ENCODE data around the gene SDSL.

The SDSL gene

GRCh38 chr12:113476176-113476986 is 54.2 kb downstream of the SDSL start:
- TF ChIP-seq CTCF (conservative IDR thresholded peaks at IDR 0.05) (no peak), ZFX (IDR thresholded peaks at IDR 0.05) (no peak)

GRCh38 chr12:113477171-113477841 is 55.1 kb downstream of the SDSL start:
- TF ChIP-seq CTCF (conservative IDR thresholded peaks at IDR 0.05) (no peak), ZFX (IDR thresholded peaks at IDR 0.05) (no peak)

More at GRCh38 chr12:113476176-113476986, 54.2 kb downstream of the SDSL start:
- H3K27ac ChIP-seq: no peak overlapping the region

GRCh38 chr12:113477842-113478215 is 55.6 kb downstream of the SDSL start:
- H3K27ac ChIP-seq: no peak overlapping the region
- TF ChIP-seq CTCF (conservative IDR thresholded peaks at IDR 0.05) (no peak), ZFX (IDR thresholded peaks at IDR 0.05) (no peak)

More at GRCh38 chr12:113477171-113477841, 55.1 kb downstream of the SDSL start:
- no peak overlapping the region for H3K27ac ChIP-seq

GRCh38 chr12:113478351-113479011 is 56.3 kb downstream of the SDSL start:
- H3K27ac ChIP-seq: no peak overlapping the region
- TF ChIP-seq ZFX (IDR thresholded peaks at IDR 0.05): no peak
- no peak for TF ChIP-seq CTCF (conservative IDR thresholded peaks at IDR 0.05)

- TF ChIP-seq CTCF (conservative IDR thresholded peaks at IDR 0.05) (no peak), ZFX (IDR thresholded peaks at IDR 0.05) (no peak)
- no peak overlapping the region for H3K27ac ChIP-seq
Measured at GRCh38 chr12:113479216-113479589, 57.0 kb downstream of the SDSL start.

- no peak overlapping the region for H3K27ac ChIP-seq
- TF ChIP-seq ZFX (IDR thresholded peaks at IDR 0.05) (no peak), CTCF (conservative IDR thresholded peaks at IDR 0.05) (no peak)
Measured at GRCh38 chr12:113479590-113480335, 57.6 kb downstream of the SDSL start.
